CD4-positive, alpha-beta T cell (primary cell): ENCODE measurements around the gene RABEPK. TPM values are rescaled to one million over a fixed set of nuclear protein-coding genes. Genes with fewer than 3 reads are reported as not detected.
"Not testable (repeated sequence)": the region's sequence is repeated elsewhere in the genome, so short reads cannot be mapped to it uniquely, and the experiment has no call there.

Experiments
- ATAC-seq: fragments of 200-7000 bp; cut with Tn5 transposase; one replicate; pipeline ENCODE4 v1.10.0; 2022; ENCODE audit warnings: mild to moderate bottlenecking; ENCODE audit not compliant: poor library complexity
- CTCF ChIA-PET: fragments of 350-600 bp; sonication (Branson Sonifier 250); formaldehyde crosslinking; loops from one replicate; lab custom pipeline; 2021; ENCODE audit warnings: antibody characterized with exemption, inconsistent platforms; lab: Charles Lee
- POLR2A ChIA-PET: fragments of 350-600 bp; sonication (Branson Sonifier 250); formaldehyde crosslinking; loops from one replicate; lab custom pipeline; 2021; ENCODE audit warnings: antibody characterized with exemption, inconsistent platforms; lab: Charles Lee
- DNase-seq, 14 experiments: peaks; one replicate each; pipeline ENCODE4 v3.0.0-alpha.2; 2013 to 2020; ENCODE audit warnings: mixed read lengths in 2 of 14
- H3K27ac ChIP-seq, 2 donors: one replicate each; pipeline versions ENCODE4 v1.5.1 to v1.7.0; 2013; ENCODE audit warnings: low read length in 2 of 2, low read depth in 1 of 2, mild to moderate bottlenecking in 1 of 2
- H3K27me3 ChIP-seq, 2 experiments: 1 replicate in 1 of 2; 2 replicates in 1 of 2; pipeline versions ENCODE4 v1.6.1 to v1.7.0; 2013; ENCODE audit warnings: low read length in 2 of 2, control low read depth in 1 of 2, mild to moderate bottlenecking in 1 of 2, moderate library complexity in 1 of 2; ENCODE audit not compliant: insufficient read depth in 2 of 2, control insufficient read depth in 1 of 2
- H3K36me3 ChIP-seq: one replicate; pipeline ENCODE4 v1.6.1; 2013; ENCODE audit warnings: low read length, control low read depth; ENCODE audit not compliant: insufficient read depth
- H3K4me1 ChIP-seq: one replicate; pipeline ENCODE4 v1.6.1; 2013; ENCODE audit warnings: low read length, control low read depth; ENCODE audit not compliant: insufficient read depth
- H3K4me3 ChIP-seq: one replicate; pipeline ENCODE4 v1.5.1; 2013; ENCODE audit warnings: mild to moderate bottlenecking, low read length, moderate library complexity
- H3K9me3 ChIP-seq, 2 experiments: 1 replicate in 1 of 2; 2 replicates in 1 of 2; pipeline versions ENCODE4 v1.6.1 to v1.7.0; 2013; ENCODE audit warnings: low read length in 2 of 2, mild to moderate bottlenecking in 2 of 2, control low read depth in 1 of 2, moderate library complexity in 1 of 2; ENCODE audit not compliant: control insufficient read depth in 1 of 2, insufficient read depth in 1 of 2
- H3K27ac Mint-ChIP-seq: one replicate; pipeline ENCODE4 v1.8.0; 2020; ENCODE audit warnings: mixed read lengths
- H3K27me3 Mint-ChIP-seq: one replicate; pipeline ENCODE4 v1.8.0; 2021; ENCODE audit warnings: mixed read lengths
- H3K36me3 Mint-ChIP-seq: one replicate; pipeline ENCODE4 v1.8.0; 2021; ENCODE audit warnings: low read depth, mixed read lengths
- H3K4me1 Mint-ChIP-seq: one replicate; pipeline ENCODE4 v1.8.0; 2021; ENCODE audit warnings: low read depth, mixed read lengths
- H3K4me3 Mint-ChIP-seq: one replicate; pipeline ENCODE4 v1.8.0; 2020; ENCODE audit warnings: mild to moderate bottlenecking, mixed read lengths
- H3K9me3 Mint-ChIP-seq: one replicate; pipeline ENCODE4 v1.8.0; 2020; ENCODE audit warnings: mixed read lengths
- intact Hi-C, 2 experiments: fragments of 100-400 bp; cut with DNase I in 1 of 2; cut with micrococcal nuclease in 1 of 2; formaldehyde crosslinking; loops; one replicate each; pipeline versions ENCODE4 v1.15.1 to v1.9.0; 2023 to 2025; cut with DNase I, micrococcal nuclease
- total RNA-seq, 174 experiments: library from RNA in 2 of 174; stranded (reverse) in 2 of 174; gene quantifications; one replicate each; pipeline ENCODE4 v1.2.3 and lab custom pipeline; 2021 to 2026
- TF ChIP-seq, protein P1 (sequence below): fragments of 200-600 bp; IDR thresholded peaks from one replicate; pipeline ENCODE4 v1.8.0; 2022; ENCODE audit warnings: antibody characterized with exemption, mild to moderate bottlenecking

Gene RABEPK
- total RNA-seq, 2 experiments from 2014 or later, result 6.8 to 8.3 TPM

- intact Hi-C loops, result no loop called here
- DNase-seq (no peak), ATAC-seq (no peak)
- no peaks in the 10 kb centered on the region for H3K9me3 ChIP-seq
- Mint-ChIP-seq H3K27ac (no peak overlapping the region), H3K27me3 (no peaks in the 10 kb centered on the region), H3K36me3 (peaks cover 59% of the 10 kb centered on the region), H3K4me3 (no peak overlapping the region), H3K9me3 (no peaks in the 10 kb centered on the region), H3K4me1 (no peaks in the 10 kb centered on the region)
- H3K27ac ChIP-seq, result no peak overlapping the region
- peaks cover 37% of the 10 kb centered on the region for H3K36me3 ChIP-seq
- H3K4me3 ChIP-seq, result no peak overlapping the region
- ChIA-PET POLR2A (interaction anchor here (1.7 kb wide), 1 partner anchor 22 kb away, joined by 7 read pairs; the partner anchor contains the start of gene HSPA5), CTCF (interaction anchor here (0.6 kb wide), 1 partner anchor 262 kb away, joined by 3 read pairs; no protein-coding TSS in a partner anchor)
- no peaks in the 10 kb centered on the region for H3K27me3 ChIP-seq
- TF ChIP-seq, protein P1, sequence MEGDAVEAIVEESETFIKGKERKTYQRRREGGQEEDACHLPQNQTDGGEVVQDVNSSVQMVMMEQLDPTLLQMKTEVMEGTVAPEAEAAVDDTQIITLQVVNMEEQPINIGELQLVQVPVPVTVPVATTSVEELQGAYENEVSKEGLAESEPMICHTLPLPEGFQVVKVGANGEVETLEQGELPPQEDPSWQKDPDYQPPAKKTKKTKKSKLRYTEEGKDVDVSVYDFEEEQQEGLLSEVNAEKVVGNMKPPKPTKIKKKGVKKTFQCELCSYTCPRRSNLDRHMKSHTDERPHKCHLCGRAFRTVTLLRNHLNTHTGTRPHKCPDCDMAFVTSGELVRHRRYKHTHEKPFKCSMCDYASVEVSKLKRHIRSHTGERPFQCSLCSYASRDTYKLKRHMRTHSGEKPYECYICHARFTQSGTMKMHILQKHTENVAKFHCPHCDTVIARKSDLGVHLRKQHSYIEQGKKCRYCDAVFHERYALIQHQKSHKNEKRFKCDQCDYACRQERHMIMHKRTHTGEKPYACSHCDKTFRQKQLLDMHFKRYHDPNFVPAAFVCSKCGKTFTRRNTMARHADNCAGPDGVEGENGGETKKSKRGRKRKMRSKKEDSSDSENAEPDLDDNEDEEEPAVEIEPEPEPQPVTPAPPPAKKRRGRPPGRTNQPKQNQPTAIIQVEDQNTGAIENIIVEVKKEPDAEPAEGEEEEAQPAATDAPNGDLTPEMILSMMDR, result no peak
- H3K4me1 ChIP-seq, result no peaks in the 10 kb centered on the region
These were observed 18.3 kb downstream of the RABEPK start for GRCh38 chr9:125218621-125219020.

DNA sequence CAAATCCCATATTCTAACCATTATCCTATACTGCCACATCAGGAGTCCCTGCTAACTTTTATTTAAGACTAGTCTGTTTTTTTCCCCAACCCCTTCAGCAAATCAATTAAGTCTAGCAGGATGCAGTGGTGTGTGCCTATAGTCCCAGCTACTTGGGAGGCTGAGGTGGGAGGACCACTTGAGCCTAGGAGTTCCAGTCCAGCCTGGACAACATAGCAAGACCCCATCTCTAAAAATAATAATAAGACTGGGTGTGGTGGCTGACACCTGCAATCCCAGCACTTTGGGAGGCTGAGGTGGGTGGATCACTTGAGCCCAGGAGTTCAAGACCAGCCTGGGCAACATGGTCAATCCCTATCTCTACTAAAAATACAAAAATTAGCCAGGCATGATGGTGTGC lies 24.5 kb downstream of the RABEPK start:
- H3K27me3 Mint-ChIP-seq, CTCF ChIA-PET: not testable (repeated sequence)

GRCh38 chr9:125227761-125228160 lies 27.4 kb downstream of the RABEPK start:
- POLR2A ChIA-PET, result interaction anchor here (1.1 kb wide), 1 partner anchor 13 kb away, joined by 8 read pairs; the partner anchor contains the start of gene HSPA5
- DNase-seq, result no peak
- TF ChIP-seq, protein P1, result no peak
- no peaks in the 10 kb centered on the region for H3K9me3 Mint-ChIP-seq
- H3K4me1 Mint-ChIP-seq, result no peaks in the 10 kb centered on the region
- Histone ChIP-seq H3K4me1 (no peaks in the 10 kb centered on the region), H3K36me3 (peaks cover 29% of the 10 kb centered on the region), H3K27me3 (no peaks in the 10 kb centered on the region), H3K9me3 (no peaks in the 10 kb centered on the region), H3K4me3 (no peak overlapping the region), H3K27ac (no peak overlapping the region)
- no peaks in the 10 kb centered on the region for H3K27me3 Mint-ChIP-seq
- CTCF ChIA-PET, result no interaction called here
- no peak overlapping the region for H3K27ac Mint-ChIP-seq
- no peak for ATAC-seq
- no peak overlapping the region for H3K4me3 Mint-ChIP-seq
- intact Hi-C loops, result no loop called here
- peaks cover 33% of the 10 kb centered on the region for H3K36me3 Mint-ChIP-seq

More for the DNA sequence above, 24.5 kb downstream of the RABEPK start:
- H3K4me1 Mint-ChIP-seq, H3K27ac Mint-ChIP-seq, DNase-seq, POLR2A ChIA-PET, H3K27me3 ChIP-seq, H3K4me3 ChIP-seq, H3K4me1 ChIP-seq, intact Hi-C loops, H3K9me3 Mint-ChIP-seq, H3K9me3 ChIP-seq, H3K4me3 Mint-ChIP-seq, ATAC-seq, H3K27ac ChIP-seq: not testable (repeated sequence)
- H3K36me3 ChIP-seq, result peaks cover 37% of the 10 kb centered on the region
- H3K36me3 Mint-ChIP-seq, result peaks cover 43% of the 10 kb centered on the region

- H3K27ac Mint-ChIP-seq, result peak overlapping the region; percentile 32
These were observed 33.3 kb downstream of the RABEPK start for GRCh38 chr9:125233678-125234077.

DNA sequence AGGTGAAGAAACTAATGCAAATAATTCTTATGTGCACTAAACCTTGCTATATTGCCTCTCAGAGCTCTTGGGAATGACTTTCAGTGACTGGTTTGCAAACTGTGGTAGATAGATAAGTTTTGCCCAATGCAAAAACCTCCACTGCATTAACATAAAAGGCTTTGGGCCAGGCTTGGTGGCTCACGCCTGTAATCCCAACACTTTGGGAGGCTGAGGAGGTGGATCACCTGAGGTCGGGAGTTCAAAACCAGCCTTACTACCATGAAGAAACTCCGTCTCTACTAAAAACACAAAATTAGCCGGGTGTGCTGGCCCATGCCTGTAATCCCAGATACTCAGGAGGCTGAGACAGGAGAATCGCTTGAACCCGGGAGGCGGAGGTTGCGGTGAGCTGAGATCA lies 33.8 kb downstream of the RABEPK start:
- H3K4me3 Mint-ChIP-seq, H3K27me3 Mint-ChIP-seq, POLR2A ChIA-PET, H3K27ac ChIP-seq, ATAC-seq, H3K27me3 ChIP-seq, H3K4me3 ChIP-seq, DNase-seq, H3K9me3 Mint-ChIP-seq, H3K9me3 ChIP-seq, intact Hi-C loops, H3K27ac Mint-ChIP-seq, CTCF ChIA-PET: not testable (repeated sequence)
- Mint-ChIP-seq H3K4me1 (peaks cover 45% of the 10 kb centered on the region), H3K36me3 (peaks cover 74% of the 10 kb centered on the region)
- Histone ChIP-seq H3K36me3 (peaks cover 65% of the 10 kb centered on the region), H3K4me1 (peaks cover 20% of the 10 kb centered on the region)

More at GRCh38 chr9:125233678-125234077, 33.3 kb downstream of the RABEPK start:
- H3K4me1 Mint-ChIP-seq, result peaks cover 41% of the 10 kb centered on the region
- peaks cover 61% of the 10 kb centered on the region for H3K36me3 ChIP-seq
- intact Hi-C loops, result no loop called here
- TF ChIP-seq, protein P1, result no peak
- H3K4me3 Mint-ChIP-seq, result no peak overlapping the region
- no peaks in the 10 kb centered on the region for H3K9me3 Mint-ChIP-seq
- no peaks in the 10 kb centered on the region for H3K9me3 ChIP-seq
- peaks cover 16% of the 10 kb centered on the region for H3K4me1 ChIP-seq
- no peaks in the 10 kb centered on the region for H3K27me3 Mint-ChIP-seq
- DNase-seq, result peak in 1 of 14 experiments; percentile 10
- peaks cover 69% of the 10 kb centered on the region for H3K36me3 Mint-ChIP-seq
- ChIA-PET CTCF (no interaction called here), POLR2A (no interaction called here)
- ATAC-seq, result no peak
- H3K27me3 ChIP-seq, result no peaks in the 10 kb centered on the region
- H3K4me3 ChIP-seq, result no peak overlapping the region
- no peak overlapping the region for H3K27ac ChIP-seq
